Brain microvascular endothelial cell (primary cell): ENCODE results near the gene ZNHIT1.

Source experiments
- DNase-seq: peaks from one replicate; pipeline ENCODE4 v3.0.0-alpha.2; 2020
- H3K27ac ChIP-seq: fragments of 250-450 bp; sonication (Bioruptor Pico); 2 replicates; pipeline ENCODE4 v1.5.1; 2020; ENCODE audit warnings: mild to moderate bottlenecking, moderate library complexity
- H3K27me3 ChIP-seq: fragments of 250-450 bp; sonication (Bioruptor Pico); replicated peaks from 2 replicates; pipeline ENCODE4 v1.5.1; 2020; ENCODE audit warnings: mild to moderate bottlenecking
- H3K36me3 ChIP-seq: fragments of 250-450 bp; sonication (Bioruptor Pico); replicated peaks from 2 replicates; pipeline ENCODE4 v1.5.1; 2020; ENCODE audit warnings: mild to moderate bottlenecking
- H3K4me3 ChIP-seq: 2 replicates; pipeline ENCODE4 v1.5.1; 2011; ENCODE audit warnings: low read depth, mild to moderate bottlenecking, control low read depth, low read length, moderate library complexity
- in situ Hi-C: cut with HindIII; loops from 2 replicates; pipeline ENCODE4 v1.10.0; 2017; ENCODE audit warnings: low sequenced_read_pairs, low pct_ligation_motif_present
- TF ChIP-seq, protein P1 (sequence below): IDR thresholded peaks from 2 replicates; pipeline ENCODE4 v1.5.1; 2011; ENCODE audit warnings: low read depth, mild to moderate bottlenecking, moderate library complexity, low read length, control low read depth, inconsistent platforms; ENCODE audit errors: missing control alignments

Gene ZNHIT1

DNA sequence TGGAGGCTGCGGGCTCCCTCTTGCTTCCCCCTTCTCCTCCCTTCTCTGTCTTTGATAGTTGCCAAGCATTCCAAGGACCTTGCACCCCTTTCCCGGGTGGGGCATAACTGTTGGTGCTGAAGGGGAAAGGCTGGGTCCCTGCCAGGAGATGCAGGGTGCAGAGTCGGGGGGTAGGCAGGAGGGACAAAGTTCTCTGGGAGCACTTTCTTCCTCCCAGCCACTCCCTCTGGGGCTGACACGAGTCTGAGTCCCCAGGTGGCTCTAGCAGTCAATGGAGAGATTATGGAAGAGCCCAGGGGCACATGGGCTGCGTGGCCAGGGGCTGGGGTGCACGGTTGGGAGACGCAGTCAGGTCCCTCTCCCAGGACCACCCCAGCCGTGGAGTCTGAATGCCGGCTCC lies 17.6 kb downstream of the ZNHIT1 start:
- Histone ChIP-seq H3K27me3 (no peaks in the 10 kb centered on the region), H3K4me3 (no peak overlapping the region), H3K27ac (no peak overlapping the region), H3K36me3 (peaks cover 28% of the 10 kb centered on the region)
- DNase-seq, result no peak
- in situ Hi-C loops, result no loop called here
- TF ChIP-seq, protein P1, sequence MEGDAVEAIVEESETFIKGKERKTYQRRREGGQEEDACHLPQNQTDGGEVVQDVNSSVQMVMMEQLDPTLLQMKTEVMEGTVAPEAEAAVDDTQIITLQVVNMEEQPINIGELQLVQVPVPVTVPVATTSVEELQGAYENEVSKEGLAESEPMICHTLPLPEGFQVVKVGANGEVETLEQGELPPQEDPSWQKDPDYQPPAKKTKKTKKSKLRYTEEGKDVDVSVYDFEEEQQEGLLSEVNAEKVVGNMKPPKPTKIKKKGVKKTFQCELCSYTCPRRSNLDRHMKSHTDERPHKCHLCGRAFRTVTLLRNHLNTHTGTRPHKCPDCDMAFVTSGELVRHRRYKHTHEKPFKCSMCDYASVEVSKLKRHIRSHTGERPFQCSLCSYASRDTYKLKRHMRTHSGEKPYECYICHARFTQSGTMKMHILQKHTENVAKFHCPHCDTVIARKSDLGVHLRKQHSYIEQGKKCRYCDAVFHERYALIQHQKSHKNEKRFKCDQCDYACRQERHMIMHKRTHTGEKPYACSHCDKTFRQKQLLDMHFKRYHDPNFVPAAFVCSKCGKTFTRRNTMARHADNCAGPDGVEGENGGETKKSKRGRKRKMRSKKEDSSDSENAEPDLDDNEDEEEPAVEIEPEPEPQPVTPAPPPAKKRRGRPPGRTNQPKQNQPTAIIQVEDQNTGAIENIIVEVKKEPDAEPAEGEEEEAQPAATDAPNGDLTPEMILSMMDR, result no peak

DNA sequence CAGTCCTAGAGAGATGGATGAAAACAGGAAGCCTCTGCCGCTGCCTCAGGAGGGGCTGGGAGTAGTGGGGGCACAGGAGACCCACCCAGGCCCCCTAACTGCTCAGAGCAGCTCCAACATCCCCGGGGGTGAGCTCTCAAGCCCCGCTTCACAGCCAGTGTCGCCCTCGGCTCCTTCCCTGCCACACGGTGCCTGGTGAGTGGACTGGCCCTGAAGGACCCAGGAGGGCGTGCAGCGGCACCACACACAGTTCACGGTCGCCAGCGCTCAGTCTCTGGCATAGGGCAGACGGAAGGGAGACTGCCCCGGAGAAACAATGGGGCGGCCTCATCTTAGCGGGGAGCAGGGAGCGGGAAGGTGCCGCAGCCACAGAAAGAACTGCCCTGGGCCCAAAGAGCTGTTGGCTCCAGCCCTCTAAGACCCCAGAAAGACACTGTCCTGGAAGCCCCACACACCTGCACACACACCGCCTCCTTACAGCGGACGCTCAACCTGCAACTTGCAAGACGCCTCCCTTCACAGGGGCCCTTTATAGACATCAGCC lies 18.4 kb downstream of the ZNHIT1 start:
- no peak for DNase-seq
- Histone ChIP-seq H3K4me3 (no peak overlapping the region), H3K36me3 (peaks cover 32% of the 10 kb centered on the region), H3K27me3 (no peaks in the 10 kb centered on the region), H3K27ac (no peak overlapping the region)
- in situ Hi-C loops, result no loop called here
- TF ChIP-seq, protein P1, result no peak

DNA sequence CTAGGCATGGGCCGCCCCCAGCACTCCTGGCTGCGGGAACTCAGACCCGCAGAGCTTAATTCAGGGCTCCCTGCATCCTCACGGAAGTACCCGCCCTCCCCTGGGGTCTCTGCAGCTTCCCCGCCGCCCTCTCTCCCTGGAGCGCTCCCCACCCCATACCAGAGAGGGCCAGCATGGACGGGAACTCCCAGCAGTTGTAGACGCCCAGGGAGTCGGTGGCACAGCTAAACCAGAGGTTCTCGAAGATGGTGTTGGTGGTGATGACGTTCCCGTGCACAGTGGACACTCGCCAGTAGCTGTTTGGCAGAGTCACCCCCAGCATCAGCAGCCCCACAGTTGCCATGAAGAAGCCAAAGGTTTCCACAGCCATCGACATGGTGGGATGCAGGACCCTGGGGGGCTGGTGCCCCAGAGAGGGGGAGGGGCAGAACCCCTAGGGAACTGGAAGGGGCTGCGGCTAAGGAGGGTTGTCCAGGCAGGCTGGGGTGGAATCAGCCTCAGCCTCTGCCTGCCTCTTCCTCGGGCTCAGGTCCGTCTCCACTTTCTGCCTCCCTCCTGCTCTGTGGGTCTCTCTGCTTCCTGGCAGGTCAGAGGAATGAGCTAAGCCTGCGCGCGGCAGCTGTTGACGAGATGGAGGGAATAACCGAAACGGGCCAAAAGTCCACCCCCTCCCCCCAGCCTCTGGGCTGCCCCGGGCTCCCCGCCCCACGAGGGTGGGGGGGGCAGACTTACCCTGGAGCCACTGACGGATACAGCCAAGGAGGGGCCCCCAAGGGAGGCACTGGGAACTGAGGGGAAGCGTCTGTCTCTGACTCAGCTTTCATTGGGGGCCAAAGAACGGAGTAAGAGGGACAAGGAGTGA lies 19.5 kb downstream of the ZNHIT1 start, which contains the start of gene CLDN15:
Gene CLDN15, minus strand, starts transcription at position 597 of the 862 bp plus-strand sequence. Its CDS starts 221 bp downstream, at position 376.
- H3K27ac ChIP-seq, result no peak within 1 kb of the TSS
- H3K4me3 ChIP-seq, result no peak within 1 kb of the TSS
- in situ Hi-C loops, result no loop called here
- DNase-seq, result peak; percentile 38
- H3K36me3 ChIP-seq, result peaks cover 32% of the 10 kb centered on the region
- no peaks in the 10 kb centered on the region for H3K27me3 ChIP-seq
- TF ChIP-seq, protein P1, result no peak

GRCh38 chr7:101238226-101239182 lies 20.5 kb downstream of the ZNHIT1 start:
- in situ Hi-C loops, result no loop called here
- Histone ChIP-seq H3K27ac (no peak overlapping the region), H3K4me3 (no peak overlapping the region), H3K27me3 (no peaks in the 10 kb centered on the region), H3K36me3 (peaks cover 32% of the 10 kb centered on the region)
- TF ChIP-seq, protein P1, result no peak
- DNase-seq, result no peak

- Histone ChIP-seq H3K27ac (no peak overlapping the region), H3K27me3 (no peaks in the 10 kb centered on the region), H3K36me3 (peaks cover 32% of the 10 kb centered on the region), H3K4me3 (no peak overlapping the region)
- in situ Hi-C loops, result no loop called here
- TF ChIP-seq, protein P1, result no peak
- DNase-seq, result no peak
These were observed 21.4 kb downstream of the ZNHIT1 start for GRCh38 chr7:101239191-101239950.
